Measurements from ENCODE around the gene SLC9A9. TPM values are rescaled to one million over a fixed set of nuclear protein-coding genes. Genes with fewer than 3 reads are reported as not detected.

SLC9A9 gene
- polyA plus RNA-seq, 1 donor: 6.3 TPM

DNA sequence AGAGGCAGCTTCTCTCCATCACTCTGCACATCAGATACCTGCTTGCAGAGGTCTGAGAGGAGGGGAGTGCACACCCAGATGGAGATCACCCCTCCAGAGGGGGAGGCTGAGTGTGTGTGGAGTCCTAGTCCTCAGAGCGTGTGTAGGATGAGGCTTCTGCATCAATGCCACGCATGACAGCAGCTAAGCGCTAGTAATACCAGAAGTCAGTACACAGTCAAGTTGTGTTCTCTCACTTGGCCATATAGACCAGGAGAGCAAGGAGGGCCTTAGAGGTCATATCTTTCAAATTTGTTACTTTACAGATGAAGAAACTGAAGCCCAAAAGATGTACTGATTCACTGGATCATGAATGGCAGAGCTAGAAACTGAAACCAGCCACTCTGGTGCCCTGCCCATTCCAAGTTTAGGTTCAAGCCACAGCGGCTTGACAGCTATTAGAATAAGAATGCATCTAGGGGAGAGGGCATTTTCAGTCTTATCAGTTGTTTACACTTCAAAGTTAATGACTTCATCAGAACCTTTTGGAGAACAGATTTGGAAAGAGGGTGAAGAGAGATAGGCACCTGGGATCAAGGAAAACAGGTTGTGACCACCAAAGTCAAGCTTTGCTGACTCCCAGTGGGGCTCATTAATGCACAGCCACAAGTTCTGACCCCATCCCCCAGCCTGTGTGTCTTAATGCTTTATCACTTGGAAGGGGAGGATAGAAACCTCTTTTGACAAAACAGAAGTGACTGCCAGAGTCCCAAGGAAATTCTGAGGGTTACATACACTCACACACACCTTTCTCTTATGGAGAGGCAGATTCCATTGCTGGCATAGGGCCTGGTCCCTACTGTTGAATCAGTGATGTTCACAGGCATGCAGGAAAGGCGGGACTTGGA, 418.4 kb downstream of the SLC9A9 start:
- no peak overlapping the region for H3K4me3 ChIP-seq (ENCODE audit: low read length)
- no peak overlapping the region for H3K27ac ChIP-seq (ENCODE audit: low read length)
- H3K9me3 ChIP-seq (ENCODE audit: control insufficient read depth, low read depth, low read length): no peaks in the 10 kb centered on the region
- no peaks in the 10 kb centered on the region for H3K36me3 ChIP-seq (ENCODE audit: control insufficient read depth, insufficient read depth, low read length)
- no CpG with 5 or more reads among the region's 5 CpGs for WGBS (ENCODE audit: insufficient coverage, low lambda C conversion rate)
- H3K4me1 ChIP-seq (ENCODE audit: control insufficient read depth, insufficient read depth, low read length): peaks cover 13% of the 10 kb centered on the region
- no peak for DNase-seq
- no peaks in the 10 kb centered on the region for H3K27me3 ChIP-seq (ENCODE audit: control insufficient read depth, insufficient read depth, low read length)

DNA sequence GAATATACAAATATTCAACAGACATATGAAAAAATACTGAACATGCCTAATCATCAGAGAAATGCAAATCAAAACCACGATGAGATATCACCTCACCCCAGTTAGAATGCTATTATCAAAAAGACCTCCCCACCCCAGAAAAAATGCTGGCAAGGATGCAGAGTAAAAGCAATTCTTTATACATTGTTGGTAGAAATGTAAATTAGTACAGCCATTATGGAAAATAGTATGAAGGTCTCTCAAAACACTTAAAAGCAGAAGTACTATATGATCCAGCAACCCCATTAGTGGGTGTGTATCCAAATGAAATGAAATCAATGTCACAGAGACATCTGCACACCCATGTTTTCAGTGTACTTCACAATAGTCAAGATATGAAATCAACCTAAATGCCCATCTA, 420.0 kb downstream of the SLC9A9 start:
- Histone ChIP-seq H3K27ac (ENCODE audit: low read length) (no peak overlapping the region), H3K9me3 (ENCODE audit: control insufficient read depth, low read depth, low read length) (no peaks in the 10 kb centered on the region), H3K4me3 (ENCODE audit: low read length) (no peak overlapping the region), H3K27me3 (ENCODE audit: control insufficient read depth, insufficient read depth, low read length) (no peaks in the 10 kb centered on the region), H3K4me1 (ENCODE audit: control insufficient read depth, insufficient read depth, low read length) (peaks cover 13% of the 10 kb centered on the region), H3K36me3 (ENCODE audit: control insufficient read depth, insufficient read depth, low read length) (no peaks in the 10 kb centered on the region)
- 100% methylated on average over 1 of the region's 1 CpG for WGBS (ENCODE audit: insufficient coverage, low lambda C conversion rate)
- DNase-seq: no peak

DNA sequence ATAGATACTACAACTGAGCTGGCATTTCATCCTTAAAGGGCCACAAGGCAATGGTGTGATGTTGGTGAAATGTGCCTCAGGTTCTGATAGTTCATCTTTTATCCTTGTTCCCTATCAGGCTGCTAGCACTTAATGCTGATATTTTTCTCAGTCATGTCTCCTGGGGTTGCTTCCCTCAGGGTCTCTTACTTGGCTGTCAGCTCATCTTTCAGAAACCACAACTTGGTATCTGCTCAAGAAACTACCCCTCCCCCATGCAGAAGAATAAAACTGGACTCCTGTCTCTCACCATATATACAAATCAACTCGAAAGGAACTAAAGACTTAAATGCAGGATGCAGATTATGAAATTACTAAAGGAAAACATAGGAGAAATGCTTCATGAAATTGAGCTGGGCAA, 420.6 kb downstream of the SLC9A9 start:
- Histone ChIP-seq H3K27me3 (ENCODE audit: control insufficient read depth, insufficient read depth, low read length) (no peaks in the 10 kb centered on the region), H3K9me3 (ENCODE audit: control insufficient read depth, low read depth, low read length) (no peaks in the 10 kb centered on the region), H3K36me3 (ENCODE audit: control insufficient read depth, insufficient read depth, low read length) (no peaks in the 10 kb centered on the region), H3K27ac (ENCODE audit: low read length) (no peak overlapping the region), H3K4me3 (ENCODE audit: low read length) (no peak overlapping the region), H3K4me1 (ENCODE audit: control insufficient read depth, insufficient read depth, low read length) (peaks cover 9% of the 10 kb centered on the region)
- DNase-seq: no peak
- no CpG with 5 or more reads among the region's 1 CpG for WGBS (ENCODE audit: insufficient coverage, low lambda C conversion rate)

DNA sequence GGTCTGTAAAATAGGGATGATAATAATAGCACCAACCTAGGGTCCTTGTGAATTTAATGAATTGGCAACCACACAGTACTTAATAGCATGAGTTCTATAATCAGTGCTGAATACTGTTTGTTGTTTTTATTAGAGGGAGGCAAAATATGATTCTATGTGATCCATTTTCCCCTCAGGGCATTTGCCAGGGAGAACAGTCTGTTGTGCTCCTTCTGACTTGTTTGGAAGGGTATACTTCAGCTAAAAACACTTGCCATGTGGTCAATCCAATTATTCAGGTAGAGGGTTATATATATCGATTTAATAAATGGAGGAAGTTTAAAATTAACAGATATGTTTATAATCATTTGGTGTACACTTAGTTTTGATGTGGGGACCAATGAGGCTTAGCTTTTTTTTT, 423.4 kb downstream of the SLC9A9 start:
- DNase-seq: no peak
- no peak overlapping the region for H3K27ac ChIP-seq (ENCODE audit: low read length)
- WGBS (ENCODE audit: insufficient coverage, low lambda C conversion rate): 100% methylated on average over 1 of the region's 1 CpG
- H3K4me1 ChIP-seq (ENCODE audit: control insufficient read depth, insufficient read depth, low read length): no peaks in the 10 kb centered on the region
- no peaks in the 10 kb centered on the region for H3K27me3 ChIP-seq (ENCODE audit: control insufficient read depth, insufficient read depth, low read length)
- H3K9me3 ChIP-seq (ENCODE audit: control insufficient read depth, low read depth, low read length): no peaks in the 10 kb centered on the region
- H3K4me3 ChIP-seq (ENCODE audit: low read length): no peak overlapping the region
- H3K36me3 ChIP-seq (ENCODE audit: control insufficient read depth, insufficient read depth, low read length): no peaks in the 10 kb centered on the region

DNA sequence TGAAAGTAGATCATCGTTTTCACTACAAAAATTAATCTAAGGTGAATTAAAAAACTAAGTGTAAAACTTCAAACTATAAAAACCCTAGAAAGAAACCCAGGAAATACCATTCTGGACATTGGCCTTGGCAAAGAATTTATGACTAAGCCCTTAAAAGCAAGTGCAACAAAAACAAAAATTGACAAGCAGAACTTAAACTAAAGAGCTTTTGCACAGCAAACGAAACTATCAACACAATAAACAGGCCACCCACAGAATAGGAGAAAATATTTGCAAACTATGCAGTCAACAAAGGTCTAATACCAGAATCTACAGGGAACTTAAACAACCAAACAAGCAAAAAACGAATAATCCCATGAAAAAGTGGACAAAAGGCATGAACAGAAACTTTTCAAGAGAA, 426.7 kb downstream of the SLC9A9 start:
- 63% methylated on average over 2 of the region's 3 CpGs for WGBS (ENCODE audit: insufficient coverage, low lambda C conversion rate)

GRCh38 chr3:143419611-143420010, 428.7 kb downstream of the SLC9A9 start:
- Histone ChIP-seq H3K9me3 (ENCODE audit: control insufficient read depth, low read depth, low read length) (no peaks in the 10 kb centered on the region), H3K36me3 (ENCODE audit: control insufficient read depth, insufficient read depth, low read length) (no peaks in the 10 kb centered on the region), H3K4me1 (ENCODE audit: control insufficient read depth, insufficient read depth, low read length) (no peaks in the 10 kb centered on the region), H3K4me3 (ENCODE audit: low read length) (no peak overlapping the region), H3K27ac (ENCODE audit: low read length) (no peak overlapping the region), H3K27me3 (ENCODE audit: control insufficient read depth, insufficient read depth, low read length) (no peaks in the 10 kb centered on the region)
- WGBS (ENCODE audit: insufficient coverage, low lambda C conversion rate): no CpG with 5 or more reads among the region's 3 CpGs
- DNase-seq: no peak

More for the DNA sequence above, 426.7 kb downstream of the SLC9A9 start:
- Histone ChIP-seq H3K36me3 (ENCODE audit: control insufficient read depth, insufficient read depth, low read length) (no peaks in the 10 kb centered on the region), H3K27ac (ENCODE audit: low read length) (no peak overlapping the region), H3K9me3 (ENCODE audit: control insufficient read depth, low read depth, low read length) (no peaks in the 10 kb centered on the region), H3K4me1 (ENCODE audit: control insufficient read depth, insufficient read depth, low read length) (no peaks in the 10 kb centered on the region), H3K27me3 (ENCODE audit: control insufficient read depth, insufficient read depth, low read length) (no peaks in the 10 kb centered on the region), H3K4me3 (ENCODE audit: low read length) (no peak overlapping the region)
- DNase-seq: no peak

DNA sequence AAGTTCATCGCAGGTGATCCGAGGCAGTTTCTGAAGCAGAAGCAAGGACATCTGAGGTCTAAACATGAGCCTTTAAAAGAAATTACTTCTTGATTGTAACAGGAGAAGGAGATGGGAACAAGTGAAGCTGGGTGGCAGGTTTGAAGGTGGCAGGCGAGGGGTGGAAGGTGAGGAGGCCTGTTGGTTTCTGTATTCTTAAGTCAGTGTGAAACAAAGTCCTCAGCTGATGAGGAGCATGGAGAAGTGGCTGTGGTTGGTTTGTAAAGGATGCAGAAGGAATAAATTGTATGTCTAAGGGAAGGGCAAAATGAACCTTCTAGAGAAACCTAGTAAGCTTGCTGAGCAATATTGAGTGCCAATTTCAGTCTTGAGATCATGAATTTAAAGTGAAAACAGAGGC, 429.9 kb downstream of the SLC9A9 start:
- no peak overlapping the region for H3K4me3 ChIP-seq (ENCODE audit: low read length)
- 100% methylated on average over 1 of the region's 3 CpGs for WGBS (ENCODE audit: insufficient coverage, low lambda C conversion rate)
- no peaks in the 10 kb centered on the region for H3K4me1 ChIP-seq (ENCODE audit: control insufficient read depth, insufficient read depth, low read length)
- H3K27me3 ChIP-seq (ENCODE audit: control insufficient read depth, insufficient read depth, low read length): no peaks in the 10 kb centered on the region
- no peak overlapping the region for H3K27ac ChIP-seq (ENCODE audit: low read length)
- H3K9me3 ChIP-seq (ENCODE audit: control insufficient read depth, low read depth, low read length): no peaks in the 10 kb centered on the region
- H3K36me3 ChIP-seq (ENCODE audit: control insufficient read depth, insufficient read depth, low read length): no peaks in the 10 kb centered on the region
- no peak for DNase-seq

GRCh38 chr3:143416229-143416628, 432.0 kb downstream of the SLC9A9 start:
- no peaks in the 10 kb centered on the region for H3K9me3 ChIP-seq (ENCODE audit: control insufficient read depth, low read depth, low read length)
- WGBS (ENCODE audit: insufficient coverage, low lambda C conversion rate): no CpG with 5 or more reads among the region's 2 CpGs
- no peak overlapping the region for H3K4me3 ChIP-seq (ENCODE audit: low read length)
- H3K27me3 ChIP-seq (ENCODE audit: control insufficient read depth, insufficient read depth, low read length): no peaks in the 10 kb centered on the region
- DNase-seq: no peak
- no peak overlapping the region for H3K27ac ChIP-seq (ENCODE audit: low read length)
- no peaks in the 10 kb centered on the region for H3K36me3 ChIP-seq (ENCODE audit: control insufficient read depth, insufficient read depth, low read length)
- H3K4me1 ChIP-seq (ENCODE audit: control insufficient read depth, insufficient read depth, low read length): no peaks in the 10 kb centered on the region

- Histone ChIP-seq H3K36me3 (ENCODE audit: control insufficient read depth, insufficient read depth, low read length) (no peaks in the 10 kb centered on the region), H3K9me3 (ENCODE audit: control insufficient read depth, low read depth, low read length) (no peaks in the 10 kb centered on the region), H3K4me3 (ENCODE audit: low read length) (no peak overlapping the region), H3K27me3 (ENCODE audit: control insufficient read depth, insufficient read depth, low read length) (no peaks in the 10 kb centered on the region), H3K4me1 (ENCODE audit: control insufficient read depth, insufficient read depth, low read length) (no peaks in the 10 kb centered on the region), H3K27ac (ENCODE audit: low read length) (no peak overlapping the region)
- no peak for DNase-seq
- WGBS (ENCODE audit: insufficient coverage, low lambda C conversion rate): 80% methylated on average over 1 of the region's 2 CpGs
These were observed 433.6 kb downstream of the SLC9A9 start for GRCh38 chr3:143414571-143415253.

- DNase-seq: no peak
- no peaks in the 10 kb centered on the region for H3K9me3 ChIP-seq (ENCODE audit: control insufficient read depth, low read depth, low read length)
- no peak overlapping the region for H3K4me3 ChIP-seq (ENCODE audit: low read length)
- no peak overlapping the region for H3K27ac ChIP-seq (ENCODE audit: low read length)
- no peaks in the 10 kb centered on the region for H3K4me1 ChIP-seq (ENCODE audit: control insufficient read depth, insufficient read depth, low read length)
- no peaks in the 10 kb centered on the region for H3K36me3 ChIP-seq (ENCODE audit: control insufficient read depth, insufficient read depth, low read length)
- no CpG with 5 or more reads among the region's 4 CpGs for WGBS (ENCODE audit: insufficient coverage, low lambda C conversion rate)
- H3K27me3 ChIP-seq (ENCODE audit: control insufficient read depth, insufficient read depth, low read length): no peaks in the 10 kb centered on the region
These were observed 434.9 kb downstream of the SLC9A9 start for GRCh38 chr3:143413372-143413771.
